Activated CD4-positive, alpha-beta T cell treated with anti-CD3 and anti-CD28 coated beads for 1 hour (primary cell): ENCODE data around the gene GUF1.
"Not testable (repeated sequence)": the region's sequence is repeated elsewhere in the genome, so short reads cannot be mapped to it uniquely, and the experiment has no call there.

Source experiments
- DNase-seq: peaks from one replicate; pipeline ENCODE4 v3.0.0-alpha.2; 2020

Gene GUF1

DNA sequence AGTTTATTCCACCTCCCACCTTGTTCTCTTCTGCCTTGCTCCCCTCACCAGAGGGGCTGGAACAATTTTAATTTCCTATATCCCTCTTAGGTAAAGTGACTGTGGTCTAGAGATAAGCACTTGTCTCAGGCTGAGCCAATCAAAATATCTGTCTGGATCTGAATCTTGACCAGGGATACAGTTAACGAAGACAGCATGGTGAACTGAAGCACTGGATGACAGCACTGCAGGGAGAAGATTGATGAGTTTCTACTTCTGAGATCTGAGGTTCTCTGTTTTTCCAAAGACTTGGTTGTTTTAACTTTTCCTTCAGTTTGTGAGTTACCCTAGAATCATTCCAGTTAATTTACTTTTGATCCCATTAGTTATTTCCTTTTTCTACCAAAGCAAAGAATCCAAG is 34.9 kb downstream of the GUF1 start:
- DNase-seq = no peak

DNA sequence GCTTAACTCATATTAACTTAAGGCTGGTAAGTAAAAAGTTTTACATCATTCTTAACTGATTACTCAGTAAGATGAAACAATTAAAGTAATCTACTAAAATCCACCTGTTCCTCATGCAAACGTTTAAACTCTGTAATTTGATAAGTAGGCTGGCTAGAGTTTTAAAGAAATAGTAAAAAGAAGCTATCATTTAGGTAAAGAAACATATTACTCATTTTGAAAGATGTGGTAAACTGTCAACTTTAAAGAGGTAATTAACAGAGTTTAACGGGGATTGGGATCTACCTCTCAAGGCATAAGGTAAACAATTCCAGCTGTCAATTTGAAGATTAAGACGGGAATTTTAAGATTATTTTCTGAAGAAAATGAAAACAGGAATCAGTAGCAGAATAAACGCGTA is 38.4 kb downstream of the GUF1 start:
- no peak for DNase-seq

DNA sequence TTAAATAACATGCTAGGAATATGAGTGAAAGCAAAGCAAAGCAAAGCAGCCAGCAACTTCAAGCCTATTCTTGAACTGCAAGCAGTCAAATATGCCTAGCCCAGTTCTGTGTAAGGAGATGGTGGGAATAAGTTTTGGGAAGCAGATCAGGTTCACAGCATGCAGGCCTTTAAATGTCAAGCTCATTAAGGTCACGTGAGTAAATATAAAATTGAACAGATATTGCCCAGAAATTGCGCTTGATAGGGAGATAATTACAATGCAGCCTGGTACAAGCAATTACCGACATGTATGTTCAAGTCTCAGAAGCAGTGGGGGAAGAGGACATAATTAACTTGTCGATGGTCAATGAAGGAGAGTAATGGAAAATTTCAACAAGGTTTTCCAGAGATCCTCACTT is 42.2 kb downstream of the GUF1 start:
- no peak for DNase-seq

DNA sequence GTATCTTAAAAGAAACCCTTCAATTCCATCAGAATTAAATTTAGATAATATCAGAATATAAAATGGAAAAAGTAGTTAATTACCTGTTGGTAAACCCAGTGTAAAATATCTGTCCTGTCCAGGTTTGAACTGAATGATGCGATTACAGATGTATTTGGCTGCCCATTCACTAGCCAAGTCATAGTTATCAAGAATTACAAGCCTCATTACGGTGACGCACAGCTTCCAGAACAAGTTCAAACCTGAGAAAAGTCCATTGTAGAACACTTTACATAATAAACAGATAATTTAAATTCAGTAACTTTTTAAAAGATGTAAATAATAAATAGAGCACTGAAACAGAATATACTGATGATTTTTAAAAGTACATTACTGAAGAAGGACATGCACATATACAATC is 43.8 kb downstream of the GUF1 start:
- no peak for DNase-seq

DNA sequence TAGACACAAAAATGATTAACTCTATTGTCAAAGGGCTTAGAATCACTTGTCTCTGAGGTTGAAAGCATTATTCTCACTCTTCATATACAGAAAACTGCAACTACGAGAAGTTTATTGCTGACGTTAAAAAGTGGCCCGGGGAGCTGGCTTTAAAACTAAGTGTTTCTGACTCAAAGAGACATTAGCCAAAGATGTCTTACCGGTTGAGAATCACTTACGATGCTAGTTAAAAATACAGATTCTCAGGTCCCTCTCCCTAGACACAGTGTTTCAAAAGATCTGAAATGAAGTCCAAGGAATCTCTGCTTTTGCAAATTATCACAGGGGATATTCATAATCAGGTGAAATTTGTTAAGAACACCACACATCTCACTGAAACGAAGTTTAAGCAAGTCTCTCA is 46.9 kb downstream of the GUF1 start:
- no peak for DNase-seq

DNA sequence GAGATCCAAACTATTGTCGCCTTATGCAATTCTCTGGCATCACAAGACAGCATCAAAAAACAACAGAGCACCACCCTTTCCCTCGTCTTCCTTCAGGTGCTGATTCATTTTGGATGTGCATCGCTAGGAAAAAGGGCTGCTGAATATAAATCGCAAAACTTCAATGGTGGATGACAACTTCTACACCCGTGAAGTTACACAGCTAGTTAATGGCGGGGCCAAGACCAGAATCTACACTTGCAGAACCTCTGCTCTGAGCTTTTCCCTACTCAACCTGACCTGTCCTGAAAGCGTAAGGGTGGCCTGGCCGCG is 47.5 kb downstream of the GUF1 start:
- no peak for DNase-seq

DNA sequence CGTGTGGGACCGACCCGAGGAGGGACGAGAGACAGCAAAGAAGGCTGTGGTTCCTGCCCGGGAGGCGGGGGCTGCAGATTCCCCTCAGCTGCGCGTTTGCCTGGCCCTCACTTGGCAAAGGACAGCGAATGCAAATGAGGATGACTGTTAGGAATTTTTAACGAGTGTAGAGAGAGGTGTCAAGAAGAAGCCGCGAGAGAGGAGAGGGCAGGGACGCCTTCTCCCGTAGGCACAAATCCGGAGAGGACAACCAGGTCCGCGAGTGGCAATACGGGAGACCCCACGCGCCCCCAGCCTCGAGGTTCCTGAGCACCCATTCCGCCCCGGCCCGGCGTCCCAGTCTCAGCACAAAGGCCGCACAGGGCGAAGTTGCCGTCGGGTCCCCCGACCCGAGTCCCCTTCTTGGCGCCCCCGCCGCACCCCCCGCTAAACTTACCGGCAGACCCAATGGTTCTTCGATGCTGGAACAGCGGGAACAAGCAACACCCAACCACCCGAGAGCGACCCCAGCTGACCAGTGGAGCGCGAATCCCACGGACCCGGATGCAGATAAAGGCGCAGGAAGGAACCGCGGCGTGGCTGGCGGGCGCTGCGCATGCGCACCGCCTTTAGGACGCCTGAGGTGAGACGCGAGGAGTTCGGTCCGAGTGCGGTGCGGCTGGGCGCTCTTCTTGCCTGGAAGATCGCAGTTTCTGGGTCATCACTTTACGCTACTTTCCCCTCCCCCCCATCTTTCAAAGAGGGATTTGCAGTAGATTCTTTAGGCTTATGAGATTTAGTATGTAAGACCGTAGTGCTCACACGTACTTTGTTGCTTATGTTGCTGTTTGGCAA is 48.0 kb downstream of the GUF1 start, which contains the start of gene GNPDA2:
GNPDA2 (minus strand) TSS at position 519 of the 834 bp plus-strand sequence. CDS start 4,349 bp downstream, outside the sequence.
- DNase-seq = peak; percentile 68

DNA sequence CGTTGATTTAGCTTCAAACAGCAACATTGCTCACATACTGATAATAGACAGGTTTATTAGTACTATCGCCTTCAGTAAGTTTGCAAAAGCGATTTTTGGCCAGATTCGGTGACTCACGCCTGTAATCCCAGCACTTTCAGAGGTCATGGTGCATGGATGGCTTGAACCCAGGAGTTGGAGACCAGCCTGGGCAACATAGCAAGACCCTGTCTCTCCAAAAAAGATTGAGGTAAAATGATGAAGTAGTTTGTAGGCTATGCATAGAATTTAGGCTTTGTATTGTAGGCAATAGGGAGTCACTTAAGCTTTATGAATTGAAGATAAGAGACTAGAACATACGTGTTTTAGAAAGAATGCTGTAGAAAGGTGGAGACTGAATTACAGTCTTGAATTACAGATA is 49.3 kb downstream of the GUF1 start:
- no peak for DNase-seq

DNA sequence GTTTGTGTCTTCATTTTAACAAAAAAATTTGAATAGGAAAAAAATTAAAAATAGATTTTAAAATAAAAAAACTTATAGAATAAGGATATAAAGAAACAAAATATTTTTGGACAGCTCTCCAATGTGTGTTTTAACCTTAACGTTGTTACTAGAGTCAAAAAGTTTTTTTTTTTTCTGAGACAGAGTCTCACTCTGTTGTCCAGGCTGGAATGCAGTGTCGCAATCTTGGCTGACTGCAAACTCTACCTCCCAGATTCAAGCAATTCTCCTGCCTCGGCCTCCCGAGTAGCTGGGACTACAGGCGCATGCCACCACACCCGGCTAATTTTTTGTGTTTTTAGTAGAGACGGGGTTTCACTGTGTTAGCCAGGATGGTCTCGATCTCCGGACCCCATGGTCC is 50.5 kb downstream of the GUF1 start:
- not testable (repeated sequence) for DNase-seq

DNA sequence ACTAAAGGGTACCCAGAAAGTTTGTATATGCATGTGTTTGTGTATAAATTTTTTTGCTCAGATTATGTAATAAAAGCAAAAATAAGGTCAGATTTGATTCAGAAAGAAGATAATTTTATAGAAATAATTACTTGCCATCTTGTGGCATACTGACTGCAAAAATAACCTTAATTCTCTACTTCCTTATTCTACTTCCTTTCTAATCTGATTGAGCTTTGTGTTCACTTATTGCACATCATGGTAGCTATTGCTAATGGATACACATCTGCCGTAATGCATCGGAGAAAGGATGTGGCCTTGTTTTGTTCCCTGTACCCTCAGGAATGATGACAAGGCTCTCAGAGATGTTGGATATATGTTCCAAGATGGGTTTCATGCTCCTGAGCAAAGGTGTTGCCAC is 58.7 kb downstream of the GUF1 start:
- no peak for DNase-seq

DNA sequence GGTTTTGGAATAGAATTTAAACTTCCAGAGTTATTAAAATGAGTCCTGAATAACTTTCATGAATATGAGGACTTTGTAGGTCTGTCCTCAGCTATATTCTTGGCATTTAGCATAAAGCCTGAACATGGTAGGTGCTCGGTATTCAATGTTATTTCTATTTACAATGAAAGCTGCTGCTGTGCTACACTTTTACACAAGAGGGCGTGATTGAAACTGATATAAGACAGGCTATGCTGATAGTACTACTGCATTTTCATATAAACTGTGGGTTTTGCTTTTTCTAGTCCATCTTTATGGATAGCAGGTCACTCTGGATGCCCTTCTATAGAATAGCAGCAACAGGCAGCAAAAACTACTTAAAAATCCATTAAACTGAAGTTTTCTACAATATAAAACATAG is 60.4 kb downstream of the GUF1 start:
- no peak for DNase-seq

DNA sequence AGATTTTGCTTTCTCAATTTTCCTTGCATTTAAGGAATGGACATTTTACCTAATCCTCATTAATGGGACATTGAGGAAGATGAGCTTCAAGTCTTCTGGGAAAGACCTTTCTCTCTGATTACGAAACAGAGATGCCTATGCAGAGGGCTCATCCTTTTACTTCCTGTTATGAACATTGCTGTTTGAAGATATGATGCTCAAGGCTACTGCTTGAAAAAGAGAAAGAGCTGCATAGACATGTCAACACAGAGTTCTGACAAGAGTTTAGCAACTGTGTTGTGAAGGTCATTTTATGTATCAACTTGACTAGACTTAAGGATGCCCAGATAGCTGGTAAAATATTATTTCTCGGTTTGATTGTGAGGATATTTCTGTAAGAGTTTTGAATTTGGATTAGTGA is 62.0 kb downstream of the GUF1 start:
- no peak for DNase-seq
